Liver (tissue), 9 donors: ENCODE data around the gene CCDC191. TPM values are rescaled to one million over a fixed set of nuclear protein-coding genes. Genes with fewer than 3 reads are reported as not detected.

Experiments used
- DNase-seq: peaks from one replicate; pipeline ENCODE4 v3.0.0-alpha.2; 2017; ENCODE audit warnings: low spot score
- H3K27ac ChIP-seq, 2 donors: one replicate each; pipeline ENCODE4 v1.7.0; 2013; ENCODE audit warnings: inconsistent platforms in 2 of 2, low read length in 2 of 2, control low read depth in 1 of 2, low read depth in 1 of 2, mild to moderate bottlenecking in 1 of 2
- H3K27me3 ChIP-seq, 4 donors: one replicate each; pipeline versions ENCODE4 v1.6.1 to v1.7.0; 2013; ENCODE audit warnings: low read length in 3 of 4, inconsistent platforms in 1 of 4, mild to moderate bottlenecking in 1 of 4, moderate library complexity in 1 of 4; ENCODE audit not compliant: control insufficient read depth in 4 of 4, insufficient read depth in 4 of 4
- H3K36me3 ChIP-seq, 4 donors: one replicate each; pipeline versions ENCODE4 v1.6.1 to v1.7.0; 2013; ENCODE audit warnings: low read length in 3 of 4, mild to moderate bottlenecking in 3 of 4, low read depth in 1 of 4, moderate library complexity in 1 of 4; ENCODE audit not compliant: control insufficient read depth in 4 of 4, insufficient read depth in 3 of 4
- H3K4me1 ChIP-seq, 4 donors: one replicate each; pipeline versions ENCODE4 v1.6.1 to v1.7.0; 2013; ENCODE audit warnings: low read length in 3 of 4, mild to moderate bottlenecking in 3 of 4, moderate library complexity in 1 of 4; ENCODE audit not compliant: control insufficient read depth in 4 of 4, insufficient read depth in 4 of 4
- H3K4me3 ChIP-seq, 3 donors: one replicate each; pipeline versions ENCODE4 v1.6.1 to v1.7.0; 2013; ENCODE audit warnings: low read length in 3 of 3, control low read depth in 1 of 3, low read depth in 1 of 3, mild to moderate bottlenecking in 1 of 3
- H3K9ac ChIP-seq, 2 donors: one replicate each; pipeline ENCODE4 v1.7.0; 2013; ENCODE audit warnings: low read length in 2 of 2, mild to moderate bottlenecking in 2 of 2, moderate library complexity in 2 of 2, control low read depth in 1 of 2, low read depth in 1 of 2
- H3K9me3 ChIP-seq, 4 donors: one replicate each; pipeline versions ENCODE4 v1.6.1 to v1.7.0; 2013; ENCODE audit warnings: low read length in 3 of 4; ENCODE audit not compliant: control insufficient read depth in 4 of 4
- ATF3 ChIP-seq: IDR thresholded peaks from 2 replicates; pipeline ENCODE4 v1.6.1; 2016; ENCODE audit warnings: antibody characterized with exemption
- CTCF ChIP-seq: fragments of 150-350 bp; IDR thresholded peaks from 2 replicates; pipeline ENCODE4 v1.5.1; 2017; ENCODE audit warnings: improper control_type of control experiment, low read depth, low read length; ENCODE audit not compliant: missing input control
- EGR1 ChIP-seq, 2 donors: IDR thresholded peaks; 2 replicates each; pipeline ENCODE4 v1.6.1; 2016 to 2018; ENCODE audit warnings: antibody characterized with exemption in 2 of 2, low read depth in 2 of 2
- FOXA1 ChIP-seq: IDR thresholded peaks from 2 replicates; pipeline ENCODE4 v1.6.1; 2016; ENCODE audit warnings: antibody characterized with exemption
- FOXA2 ChIP-seq: IDR thresholded peaks from 2 replicates; pipeline ENCODE4 v1.6.1; 2016; ENCODE audit warnings: antibody characterized with exemption
- GABPA ChIP-seq, 2 donors: IDR thresholded peaks in 1 of 2; conservative IDR thresholded peaks in 1 of 2; 2 replicates each; pipeline ENCODE4 v1.6.1; 2016; ENCODE audit warnings: antibody characterized with exemption in 2 of 2, mild to moderate bottlenecking in 1 of 2, moderate library complexity in 1 of 2
- HNF4A ChIP-seq, 2 donors: conservative IDR thresholded peaks; 2 replicates each; pipeline ENCODE4 v1.6.1; 2016; ENCODE audit warnings: antibody characterized with exemption in 2 of 2, mild to moderate bottlenecking in 2 of 2
- HNF4G ChIP-seq: IDR thresholded peaks from 2 replicates; pipeline ENCODE4 v1.6.1; 2016; ENCODE audit warnings: antibody characterized with exemption
- JUND ChIP-seq, 2 donors: IDR thresholded peaks; 2 replicates each; pipeline ENCODE4 v1.6.1; 2016; ENCODE audit warnings: antibody characterized with exemption in 2 of 2
- MAX ChIP-seq: IDR thresholded peaks from 2 replicates; pipeline ENCODE4 v1.6.1; 2016; ENCODE audit warnings: antibody characterized with exemption
- NR2F2 ChIP-seq: IDR thresholded peaks from 2 replicates; pipeline ENCODE4 v1.6.1; 2016; ENCODE audit warnings: antibody characterized with exemption
- RAD21 ChIP-seq, 2 donors: IDR thresholded peaks; 2 replicates each; pipeline ENCODE4 v1.6.1; 2016; ENCODE audit warnings: antibody characterized with exemption in 2 of 2, mild to moderate bottlenecking in 2 of 2
- REST ChIP-seq: IDR thresholded peaks from 2 replicates; pipeline ENCODE4 v1.6.1; 2016; ENCODE audit warnings: antibody characterized with exemption, mild to moderate bottlenecking
- RXRA ChIP-seq, 2 donors: IDR thresholded peaks; 2 replicates each; pipeline ENCODE4 v1.6.1; 2017 to 2018; ENCODE audit warnings: antibody characterized with exemption in 2 of 2, mild to moderate bottlenecking in 1 of 2
- SP1 ChIP-seq: IDR thresholded peaks from 2 replicates; pipeline ENCODE4 v1.6.1; 2018; ENCODE audit warnings: antibody characterized with exemption, mild to moderate bottlenecking
- TAF1 ChIP-seq: conservative IDR thresholded peaks from 2 replicates; pipeline ENCODE4 v1.6.1; 2016; ENCODE audit warnings: antibody characterized with exemption, mild to moderate bottlenecking
- YY1 ChIP-seq: IDR thresholded peaks from 2 replicates; pipeline ENCODE4 v1.6.1; 2016; ENCODE audit warnings: antibody characterized with exemption, mild to moderate bottlenecking
- ZBTB33 ChIP-seq: IDR thresholded peaks from 2 replicates; pipeline ENCODE4 v1.6.1; 2016; ENCODE audit warnings: antibody characterized with exemption
- WGBS: extraction: QIAGEN DNeasy Blood & Tissue Kit; methylation state at CpG from one replicate; pipeline ENCODE4 v1.1.7; 2013; 5-methylcytosine and 5-hydroxymethylcytosine counted together
- polyA plus RNA-seq, 2 donors: library from polyadenylated mRNA; stranded (reverse) in 1 of 2; unstranded in 1 of 2; fragments of 200-250 nt in 1 of 2; fragments of >200 nt in 1 of 2; fragmentation: Nextera tagmentation in 1 of 2; extraction: Ambion mirVana in 1 of 2; gene quantifications; one replicate each; pipeline versions ENCODE4 v1.2.1 to v1.2.3, GENCODE V29; 2013 to 2015
- total RNA-seq, 2 donors: library from RNA; depleted of rRNA; stranded (reverse); fragments of >200 nt; gene quantifications; one replicate each; pipeline ENCODE4 v1.2.3, GENCODE V29; 2014
- donor health status: healthy.
- donor health status: healthy.
- donor health status: healthy.
- donor health status: healthy.
- donor health status: healthy.

CCDC191 gene
- total and polyA plus RNA-seq, 4 donors: 0.31 to 1.0 (median 0.80) TPM

- Histone ChIP-seq H3K27me3 (no peaks in the 10 kb centered on the region), H3K27ac (no peak overlapping the region), H3K4me3 (no peak overlapping the region), H3K9ac (no peak overlapping the region), H3K36me3 (peaks cover 2 to 5% (median 4%) of the 10 kb centered on the region in 4 donors), H3K4me1 (peaks cover 0 to 11% (median 6%) of the 10 kb centered on the region in 4 donors), H3K9me3 (no peaks in the 10 kb centered on the region)
- TF ChIP-seq HNF4A (conservative IDR thresholded peaks at IDR 0.05) (no peak), ZBTB33 (no peak), REST (no peak), FOXA1 (no peak), CTCF (no peak), MAX (no peak), EGR1 (IDR thresholded peaks at IDR 0.05; ENCODE audit: low read depth in 2 of 2) (no peak), GABPA (IDR thresholded peaks at IDR 0.05 in 1 of 2, conservative IDR thresholded peaks at IDR 0.05 in 1 of 2) (no peak), FOXA2 (no peak), RXRA (IDR thresholded peaks at IDR 0.05) (no peak), NR2F2 (no peak), HNF4G (no peak), RAD21 (IDR thresholded peaks at IDR 0.05) (no peak), ATF3 (no peak), TAF1 (no peak), SP1 (no peak), YY1 (no peak), JUND (IDR thresholded peaks at IDR 0.05) (no peak)
- no peak for DNase-seq
- 94% methylated on average over 8 of the region's 8 CpGs for WGBS
Observed at GRCh38 chr3:114060906-114061655, 4.8 kb upstream of the CCDC191 start.
